ENCODE measurements around the gene BLM. TPM values are rescaled to one million over a fixed set of nuclear protein-coding genes. Genes with fewer than 3 reads are reported as not detected.
A peak's percentile ranks its signal among the peaks of the same experiment; 100 is the strongest.

Gene BLM
- total and polyA plus RNA-seq, 7 donors = 0.27 to 15.6 (median 1.7) TPM

DNA sequence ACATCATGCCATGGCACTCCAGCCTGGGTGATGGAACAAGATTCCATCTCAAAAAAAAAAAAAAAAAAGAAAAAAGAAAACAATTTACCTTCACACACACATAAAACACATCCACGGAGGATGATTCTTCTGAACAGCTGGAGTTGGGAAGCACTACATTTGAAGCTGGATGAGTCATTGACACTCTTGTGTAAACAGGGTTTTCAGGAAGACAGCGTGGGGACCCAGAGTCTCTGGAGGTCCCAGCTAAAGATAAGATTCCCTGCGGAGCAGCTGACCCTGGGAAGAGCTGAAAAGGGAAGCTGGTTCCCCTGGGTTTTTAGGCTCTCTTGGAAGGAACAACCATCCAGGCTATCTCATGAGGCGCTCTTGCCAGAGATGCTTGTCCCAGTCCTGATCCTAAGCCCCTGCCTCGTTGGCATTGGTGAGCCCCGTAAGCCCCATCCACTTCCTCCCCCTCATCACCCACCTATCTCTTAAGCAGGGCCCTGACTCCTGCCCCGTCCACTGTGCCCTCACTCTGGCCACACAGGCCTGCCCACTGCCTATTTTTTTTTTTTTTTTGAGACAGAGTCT lies 119.2 kb downstream of the BLM start:
- Histone ChIP-seq H3K27me3 (ENCODE audit: insufficient read depth in 3 of 3, low read length in 2 of 3) (no peaks in the 10 kb centered on the region), H3K27ac (no peak overlapping the region), H3K9me3 (no peaks in the 10 kb centered on the region), H3K4me3 (no peak overlapping the region), H3K36me3 (ENCODE audit: insufficient read depth in 1 of 2, low read depth in 1 of 2) (no peaks in the 10 kb centered on the region), H3K4me1 (no peaks in the 10 kb centered on the region)
- WGBS, 3 donors = 57 to 62% (median 60%) methylated on average over 7 of the region's 7 CpGs
- TF ChIP-seq, protein P1, sequence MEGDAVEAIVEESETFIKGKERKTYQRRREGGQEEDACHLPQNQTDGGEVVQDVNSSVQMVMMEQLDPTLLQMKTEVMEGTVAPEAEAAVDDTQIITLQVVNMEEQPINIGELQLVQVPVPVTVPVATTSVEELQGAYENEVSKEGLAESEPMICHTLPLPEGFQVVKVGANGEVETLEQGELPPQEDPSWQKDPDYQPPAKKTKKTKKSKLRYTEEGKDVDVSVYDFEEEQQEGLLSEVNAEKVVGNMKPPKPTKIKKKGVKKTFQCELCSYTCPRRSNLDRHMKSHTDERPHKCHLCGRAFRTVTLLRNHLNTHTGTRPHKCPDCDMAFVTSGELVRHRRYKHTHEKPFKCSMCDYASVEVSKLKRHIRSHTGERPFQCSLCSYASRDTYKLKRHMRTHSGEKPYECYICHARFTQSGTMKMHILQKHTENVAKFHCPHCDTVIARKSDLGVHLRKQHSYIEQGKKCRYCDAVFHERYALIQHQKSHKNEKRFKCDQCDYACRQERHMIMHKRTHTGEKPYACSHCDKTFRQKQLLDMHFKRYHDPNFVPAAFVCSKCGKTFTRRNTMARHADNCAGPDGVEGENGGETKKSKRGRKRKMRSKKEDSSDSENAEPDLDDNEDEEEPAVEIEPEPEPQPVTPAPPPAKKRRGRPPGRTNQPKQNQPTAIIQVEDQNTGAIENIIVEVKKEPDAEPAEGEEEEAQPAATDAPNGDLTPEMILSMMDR (IDR thresholded peaks at IDR 0.05) = no peak
- intact Hi-C loops (cut with DNase I) = no loop called here
- DNase-seq (no peak), ATAC-seq (peak in 3 of 4 donors; percentile 34 to 48 (median 41))

DNA sequence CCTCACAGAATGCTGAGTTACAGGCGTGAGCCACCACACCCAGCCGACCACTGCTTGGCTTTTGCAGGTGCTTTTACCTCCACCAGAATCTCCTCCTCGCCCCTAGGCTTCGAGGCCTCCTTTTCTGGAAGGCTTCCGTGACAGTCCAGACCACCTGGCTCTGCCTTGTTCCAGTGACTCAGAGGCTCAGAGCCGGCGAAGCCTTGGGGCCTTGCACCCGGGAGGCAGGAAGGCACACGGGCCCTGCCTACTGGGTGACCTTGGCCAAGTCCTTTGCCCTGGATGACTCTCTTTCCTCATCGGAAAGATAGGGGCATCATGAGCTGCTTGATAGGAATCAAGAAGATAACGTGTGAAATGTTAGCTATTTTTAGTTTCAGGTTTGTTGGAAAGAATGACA lies 119.9 kb downstream of the BLM start:
- TF ChIP-seq, protein P1 (IDR thresholded peaks at IDR 0.05) = no peak
- no peaks in the 10 kb centered on the region for H3K4me1 ChIP-seq

DNA sequence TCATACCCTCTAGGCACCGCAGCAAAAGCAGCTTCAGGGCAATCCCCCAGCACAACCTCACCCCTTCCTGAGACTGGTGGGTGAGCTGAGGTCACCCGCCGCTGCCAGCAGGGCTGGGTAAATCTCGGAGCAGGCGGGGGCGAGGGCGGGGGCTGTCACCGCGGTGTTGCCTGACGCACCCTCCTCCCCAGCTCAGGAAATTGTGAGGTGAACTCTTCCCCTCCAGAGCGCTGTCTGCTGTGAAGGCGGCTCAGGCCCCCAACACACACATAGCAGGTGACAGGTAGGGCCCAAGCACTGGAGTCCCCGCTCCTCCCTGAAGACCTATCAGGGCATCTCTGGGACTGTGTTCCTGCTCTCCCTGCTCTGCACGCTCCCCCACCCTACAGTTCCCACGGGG lies 121.0 kb downstream of the BLM start:
- TF ChIP-seq, protein P1 (IDR thresholded peaks at IDR 0.05) = no peak
- WGBS, 3 donors = 76 to 86% (median 81%) methylated on average over 13 to 15 of the region's 15 CpGs

More for the DNA sequence above, 119.9 kb downstream of the BLM start:
- H3K36me3 ChIP-seq (ENCODE audit: insufficient read depth in 1 of 2, low read depth in 1 of 2) = no peaks in the 10 kb centered on the region
- H3K27ac ChIP-seq = no peak overlapping the region
- H3K9me3 ChIP-seq = no peaks in the 10 kb centered on the region
- WGBS, 3 donors = 82 to 85% (median 82%) methylated on average over 11 of the region's 11 CpGs
- ATAC-seq (no peak), DNase-seq (no peak)
- intact Hi-C loops (cut with DNase I) = no loop called here
- H3K4me3 ChIP-seq = no peak overlapping the region
- no peaks in the 10 kb centered on the region for H3K27me3 ChIP-seq (ENCODE audit: insufficient read depth in 3 of 3, low read length in 2 of 3)

DNA sequence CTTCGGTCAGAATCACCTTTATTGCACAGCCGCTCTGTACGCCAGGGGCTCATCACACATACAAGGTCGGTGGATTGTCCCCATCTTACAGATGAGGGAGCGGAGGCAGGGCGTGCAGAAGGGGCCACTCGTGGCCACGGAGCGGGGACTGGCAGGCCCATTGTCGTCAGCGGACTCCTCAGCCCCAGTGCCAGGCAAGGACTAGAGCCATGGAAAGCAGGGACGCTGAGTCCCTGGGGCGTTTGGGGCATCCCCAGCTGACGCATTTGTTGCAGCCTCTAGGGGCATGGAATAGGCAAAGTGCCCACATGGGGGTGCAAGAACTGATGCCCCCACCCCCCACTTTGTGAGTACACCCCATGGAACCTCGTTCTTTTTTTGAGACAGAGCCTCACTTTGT lies 121.4 kb downstream of the BLM start:
- 82 to 86% (median 85%) methylated on average over 15 of the region's 15 CpGs for WGBS, 3 donors
- no peak for ATAC-seq
- TF ChIP-seq, protein P1 (IDR thresholded peaks at IDR 0.05) = no peak

More for the DNA sequence above, 121.0 kb downstream of the BLM start:
- no peaks in the 10 kb centered on the region for H3K36me3 ChIP-seq (ENCODE audit: insufficient read depth in 1 of 2, low read depth in 1 of 2)
- ATAC-seq (no peak), DNase-seq (no peak)
- H3K27me3 ChIP-seq (ENCODE audit: insufficient read depth in 3 of 3, low read length in 2 of 3) = no peaks in the 10 kb centered on the region
- intact Hi-C loops (cut with DNase I) = no loop called here
- H3K27ac ChIP-seq = no peak overlapping the region
- H3K9me3 ChIP-seq = no peaks in the 10 kb centered on the region
- H3K4me1 ChIP-seq = no peaks in the 10 kb centered on the region
- no peak overlapping the region for H3K4me3 ChIP-seq

More for the DNA sequence above, 121.4 kb downstream of the BLM start:
- H3K9me3 ChIP-seq = no peaks in the 10 kb centered on the region
- no peaks in the 10 kb centered on the region for H3K27me3 ChIP-seq (ENCODE audit: insufficient read depth in 3 of 3, low read length in 2 of 3)
- no peaks in the 10 kb centered on the region for H3K36me3 ChIP-seq (ENCODE audit: insufficient read depth in 1 of 2, low read depth in 1 of 2)
- intact Hi-C loops (cut with DNase I) = no loop called here
- no peak for DNase-seq
- no peaks in the 10 kb centered on the region for H3K4me1 ChIP-seq
- H3K4me3 ChIP-seq = no peak overlapping the region
- H3K27ac ChIP-seq = no peak overlapping the region

Measured in psoas muscle (tissue), 8 donors.